HS-5 (cell line): ENCODE data around the gene STAM2.

ENCODE experiments used
- DNase-seq: peaks from one replicate; pipeline ENCODE4 v3.0.0-alpha.2; 2012; ENCODE audit warnings: low read depth

STAM2 gene

DNA sequence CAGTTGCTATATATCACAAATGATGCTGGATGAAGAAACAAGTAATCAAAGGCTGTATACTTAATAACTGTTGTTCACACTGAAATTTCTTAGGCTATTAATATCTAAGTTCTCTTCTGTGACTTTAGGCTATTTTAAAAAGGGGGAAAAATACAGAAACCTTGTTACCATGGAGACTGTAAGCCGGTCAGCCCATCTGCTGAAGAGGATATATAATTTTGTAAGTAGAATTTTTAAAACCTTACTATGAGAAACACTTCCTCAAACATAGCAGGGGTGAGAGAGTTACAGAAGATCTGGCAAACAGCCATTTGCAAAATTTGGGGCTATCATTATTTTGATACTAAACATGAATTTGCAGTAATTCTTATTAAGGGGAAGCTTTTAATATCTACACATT lies 104.5 kb downstream of the STAM2 start:
- DNase-seq = no peak

DNA sequence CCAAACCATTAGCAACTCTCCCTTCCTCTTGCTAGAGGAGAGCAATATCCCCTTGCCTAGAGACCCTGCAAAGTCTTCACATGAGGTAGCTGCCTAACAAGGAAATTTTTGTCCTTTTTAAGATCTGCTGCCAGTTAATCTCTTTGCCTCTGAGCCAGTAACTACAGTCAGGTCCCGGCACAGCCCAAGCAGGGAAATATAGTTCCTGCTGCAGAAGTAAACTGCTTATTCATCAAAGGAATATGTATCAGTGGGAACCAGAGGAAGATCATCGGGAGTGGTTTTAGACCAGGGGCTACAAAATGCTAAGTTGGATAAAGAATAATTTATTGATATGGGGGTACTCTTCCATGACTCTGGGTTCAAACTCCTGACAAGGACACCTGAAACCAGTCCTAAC lies 107.3 kb downstream of the STAM2 start:
- DNase-seq = no peak

DNA sequence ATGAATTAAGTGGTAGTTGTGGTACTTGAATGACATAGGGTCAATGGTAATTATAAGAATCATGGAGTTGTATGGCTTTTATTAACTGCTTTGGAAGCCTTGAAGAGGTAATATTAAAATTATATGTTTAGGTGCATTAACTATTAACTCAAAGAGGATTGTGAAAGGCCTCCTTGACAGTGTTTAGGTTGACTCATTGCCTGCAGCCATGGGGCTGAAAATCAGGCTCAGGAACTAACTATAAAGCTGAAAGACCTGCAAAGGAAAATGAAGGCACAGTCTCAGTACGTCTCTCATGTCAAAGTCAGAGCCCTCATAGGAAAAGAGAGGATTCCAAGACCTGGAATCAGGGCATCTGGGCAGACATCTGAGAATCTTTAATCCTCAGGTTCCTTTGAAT lies 107.7 kb downstream of the STAM2 start:
- DNase-seq = no peak
